ENCODE measurements around the gene ATP8B4.

Gene ATP8B4

GRCh38 chr15:49847423-49848281, 271.4 kb downstream of the ATP8B4 start:
- peak; percentile 49 for DNase-seq (ENCODE audit: low read depth)
- in situ Hi-C loops (cut with HindIII; ENCODE audit: low sequenced_read_pairs) = no loop called here
- H3K4me3 ChIP-seq (ENCODE audit: low read depth, low read length) = no peak overlapping the region
- no peak for TF ChIP-seq CTCF (IDR thresholded peaks at IDR 0.05; ENCODE audit: low read depth, low read length, missing control alignments)

GRCh38 chr15:49844390-49844789, 274.6 kb downstream of the ATP8B4 start:
- no peak for DNase-seq (ENCODE audit: low read depth)
- in situ Hi-C loops (cut with HindIII; ENCODE audit: low sequenced_read_pairs) = no loop called here
- TF ChIP-seq CTCF (IDR thresholded peaks at IDR 0.05; ENCODE audit: low read depth, low read length, missing control alignments) = no peak
- no peak overlapping the region for H3K4me3 ChIP-seq (ENCODE audit: low read depth, low read length)

GRCh38 chr15:49843725-49844124, 275.3 kb downstream of the ATP8B4 start:
- no peak for TF ChIP-seq CTCF (IDR thresholded peaks at IDR 0.05; ENCODE audit: low read depth, low read length, missing control alignments)
- in situ Hi-C loops (cut with HindIII; ENCODE audit: low sequenced_read_pairs) = no loop called here
- DNase-seq (ENCODE audit: low read depth) = no peak
- H3K4me3 ChIP-seq (ENCODE audit: low read depth, low read length) = no peak overlapping the region

GRCh38 chr15:49842031-49842730, 276.9 kb downstream of the ATP8B4 start:
- no peak for DNase-seq (ENCODE audit: low read depth)
- H3K4me3 ChIP-seq (ENCODE audit: low read depth, low read length) = no peak overlapping the region
- TF ChIP-seq CTCF (IDR thresholded peaks at IDR 0.05; ENCODE audit: low read depth, low read length, missing control alignments) = no peak
- in situ Hi-C loops (cut with HindIII; ENCODE audit: low sequenced_read_pairs) = no loop called here

GRCh38 chr15:49832511-49832910, 286.5 kb downstream of the ATP8B4 start:
- H3K4me3 ChIP-seq (ENCODE audit: low read depth, low read length) = no peak overlapping the region
- peak; percentile 47 for TF ChIP-seq CTCF (IDR thresholded peaks at IDR 0.05; ENCODE audit: low read depth, low read length, missing control alignments)
- DNase-seq (ENCODE audit: low read depth) = no peak
- in situ Hi-C loops (cut with HindIII; ENCODE audit: low sequenced_read_pairs) = no loop called here

GRCh38 chr15:49831206-49831965, 287.6 kb downstream of the ATP8B4 start:
- DNase-seq (ENCODE audit: low read depth) = peak; percentile 55
- in situ Hi-C loops (cut with HindIII; ENCODE audit: low sequenced_read_pairs) = no loop called here
- no peak for TF ChIP-seq CTCF (IDR thresholded peaks at IDR 0.05; ENCODE audit: low read depth, low read length, missing control alignments)
- no peak overlapping the region for H3K4me3 ChIP-seq (ENCODE audit: low read depth, low read length)
